Measurements from ENCODE around the gene MYH6. TPM values are rescaled to one million over a fixed set of nuclear protein-coding genes. Genes with fewer than 3 reads are reported as not detected.
A peak's percentile ranks its signal among the peaks of the same experiment; 100 is the strongest.
"Not testable (repeated sequence)": the region's sequence is repeated elsewhere in the genome, so short reads cannot be mapped to it uniquely, and the experiment has no call there.

The MYH6 gene
- polyA plus RNA-seq, 12 donors = 2.4 to 8.2 (median 5.4) TPM; not detected in 1

GRCh38 chr14:23396781-23397407, 11.2 kb downstream of the MYH6 start:
- no peak for DNase-seq

DNA sequence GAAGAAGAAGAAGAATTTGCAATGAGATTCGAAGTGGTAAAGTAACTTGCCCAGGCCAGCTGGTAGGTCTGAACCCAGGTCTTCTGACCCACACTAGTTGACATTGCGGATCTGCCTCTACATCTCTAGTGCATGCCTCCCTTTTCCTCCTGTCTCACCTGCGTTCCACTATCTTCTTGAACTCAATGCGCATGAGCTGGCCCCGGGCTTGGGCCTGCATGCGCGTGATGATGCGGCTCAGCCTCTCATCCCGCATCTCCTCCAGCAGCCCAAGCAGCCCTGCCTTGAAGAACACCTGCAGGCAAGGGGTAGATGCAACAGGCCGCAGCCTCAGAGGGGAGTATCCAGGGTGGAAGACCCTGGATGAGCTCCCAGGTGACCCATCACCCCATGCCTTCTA, 11.9 kb downstream of the MYH6 start:
- DNase-seq = no peak

DNA sequence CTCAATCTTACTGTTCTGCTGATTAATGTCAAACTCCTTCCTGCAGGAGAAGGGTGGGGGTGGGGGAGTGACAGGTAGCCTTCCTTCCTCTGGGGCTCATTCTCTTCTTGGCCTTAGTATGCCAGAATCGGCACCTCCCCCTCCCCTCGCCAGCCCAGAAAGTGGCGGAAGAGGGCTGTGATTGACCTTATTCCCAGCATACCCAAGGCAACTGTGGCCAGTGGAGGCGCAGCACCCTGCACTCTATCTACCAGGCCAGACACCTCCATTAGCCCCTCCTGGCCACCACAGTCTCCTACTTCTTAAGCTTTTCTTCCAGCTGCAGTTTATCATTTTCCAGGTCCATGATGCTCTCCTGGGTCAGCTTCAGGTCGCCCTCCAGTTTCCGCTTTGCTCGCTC, 15.5 kb downstream of the MYH6 start:
- no peak for DNase-seq

GRCh38 chr14:23389871-23390270, 18.2 kb downstream of the MYH6 start:
- DNase-seq = not testable (repeated sequence)

GRCh38 chr14:23389396-23389795, 18.7 kb downstream of the MYH6 start:
- no peak for DNase-seq

DNA sequence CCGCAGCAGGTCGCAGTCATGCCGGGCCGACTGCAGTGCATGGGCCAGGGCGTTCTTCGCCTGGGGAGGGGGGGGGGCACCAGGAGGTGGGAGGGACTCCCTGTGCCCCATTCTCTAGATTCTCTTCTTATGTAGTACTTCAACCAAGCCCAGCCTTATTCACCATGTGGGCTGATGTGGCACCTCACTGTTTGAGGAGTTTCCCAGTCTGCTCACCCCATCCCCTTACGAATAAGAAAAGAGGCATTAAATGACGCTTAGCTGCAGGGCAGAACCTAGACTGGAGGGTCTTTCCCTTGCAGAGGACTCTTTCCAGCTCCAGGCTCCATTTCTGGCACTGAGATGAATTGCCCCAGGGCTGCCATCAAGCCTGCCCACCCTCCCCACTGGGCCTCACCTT, 19.1 kb downstream of the MYH6 start:
- DNase-seq = no peak

DNA sequence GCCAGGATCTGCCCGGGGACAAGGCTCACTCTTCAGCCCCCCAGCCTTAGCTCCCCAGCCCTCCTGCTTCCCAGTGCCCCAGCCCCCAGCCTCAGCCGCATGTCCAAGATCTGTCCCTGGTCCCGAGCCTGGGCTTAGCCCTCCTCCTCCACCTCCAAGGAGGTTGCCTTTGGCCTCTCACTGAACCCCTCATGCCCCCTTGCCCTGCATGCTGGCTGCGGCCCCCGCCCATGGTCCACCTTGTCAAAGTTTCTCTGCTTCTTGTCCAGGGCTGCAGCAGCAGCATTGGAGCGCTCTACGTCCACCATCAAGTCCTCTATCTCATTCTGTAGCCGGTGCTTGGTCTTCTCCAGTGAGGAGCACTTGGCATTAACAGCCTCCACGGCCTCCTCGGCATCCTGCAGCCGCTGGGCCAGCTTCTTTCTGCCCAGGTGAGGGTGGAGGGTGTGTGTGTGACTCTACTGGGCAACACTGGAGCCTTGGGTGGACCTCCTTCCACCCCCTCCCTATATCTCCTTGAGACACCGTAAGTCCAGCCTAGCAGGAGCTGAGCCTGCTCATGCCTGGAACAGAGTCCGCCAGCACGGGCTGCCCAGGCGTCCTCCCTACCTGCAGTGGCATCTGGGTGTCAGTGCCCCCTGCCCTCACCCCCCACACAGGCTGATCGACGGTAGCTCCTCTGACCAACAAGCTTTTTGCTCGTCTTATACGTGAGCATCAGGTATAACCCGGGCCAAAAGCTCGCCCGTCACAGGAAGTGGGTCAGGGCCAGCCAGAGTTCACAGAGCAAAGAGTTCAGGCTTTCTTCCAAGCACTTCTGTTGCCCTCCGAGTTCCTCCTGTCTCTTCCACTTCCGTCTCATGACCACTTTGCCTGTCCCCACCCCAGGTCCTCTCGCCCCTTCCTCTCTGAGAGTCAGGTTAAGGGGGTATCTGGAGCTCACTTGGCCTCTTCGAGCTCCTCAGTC, 19.9 kb downstream of the MYH6 start:
- no peak for DNase-seq

GRCh38 chr14:23386999-23387398, 21.1 kb downstream of the MYH6 start:
- DNase-seq = no peak

- DNase-seq = not testable (repeated sequence)
These were observed 21.8 kb downstream of the MYH6 start for GRCh38 chr14:23386266-23386657.

DNA sequence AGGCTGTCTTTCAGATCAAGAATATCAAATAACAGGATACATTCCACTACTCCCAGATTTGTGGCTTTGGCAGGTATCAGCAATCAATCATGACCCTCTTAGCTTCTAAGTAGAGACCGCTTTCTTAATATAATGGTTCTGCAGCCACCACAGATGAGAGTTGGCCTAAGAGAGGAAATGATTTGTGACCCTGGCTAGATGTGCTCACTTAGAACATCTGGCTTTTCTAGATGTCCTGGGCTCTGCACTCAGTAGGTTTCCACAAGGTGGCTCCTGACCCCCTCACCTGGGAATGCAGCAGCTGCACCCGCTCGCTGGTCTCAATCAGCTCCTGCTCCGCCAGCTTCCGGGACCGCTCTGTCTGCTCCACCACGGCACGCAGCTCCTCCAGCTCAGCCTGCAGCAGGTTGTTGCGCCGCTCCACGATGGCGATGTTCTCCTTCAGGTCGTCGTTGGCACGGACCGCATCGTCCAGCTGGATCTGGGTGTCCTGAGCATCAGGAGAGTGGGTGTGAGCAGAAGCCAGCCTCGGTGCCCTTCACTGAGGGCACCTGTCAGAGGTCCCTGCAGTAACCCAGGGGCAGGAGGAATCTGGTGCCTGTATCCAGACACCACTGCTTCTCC, 22.3 kb downstream of the MYH6 start:
- no peak for DNase-seq

DNA sequence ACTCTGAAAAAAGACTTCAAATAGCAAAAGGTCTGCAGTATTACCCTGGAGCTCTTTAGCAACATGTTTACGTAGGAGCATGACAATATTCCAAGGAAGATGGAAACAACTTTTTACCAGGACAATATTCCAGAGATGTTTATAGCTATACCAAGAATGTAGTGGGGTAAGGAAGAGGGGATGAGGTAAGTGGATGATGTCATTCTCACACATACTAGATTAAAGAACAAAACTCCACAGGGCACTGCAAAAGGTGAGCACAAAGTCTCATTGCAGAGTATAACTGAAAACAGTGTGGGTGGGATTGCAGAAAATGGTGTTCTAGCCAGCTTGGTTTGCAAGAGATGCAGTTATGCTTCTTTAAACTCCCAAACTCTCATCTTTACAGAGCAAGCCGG, 22.8 kb downstream of the MYH6 start:
- DNase-seq = no peak

- DNase-seq = no peak
These were observed 23.6 kb downstream of the MYH6 start for GRCh38 chr14:23384364-23385080.

- no peak for DNase-seq
These were observed 25.2 kb downstream of the MYH6 start for GRCh38 chr14:23382731-23383440.

DNA sequence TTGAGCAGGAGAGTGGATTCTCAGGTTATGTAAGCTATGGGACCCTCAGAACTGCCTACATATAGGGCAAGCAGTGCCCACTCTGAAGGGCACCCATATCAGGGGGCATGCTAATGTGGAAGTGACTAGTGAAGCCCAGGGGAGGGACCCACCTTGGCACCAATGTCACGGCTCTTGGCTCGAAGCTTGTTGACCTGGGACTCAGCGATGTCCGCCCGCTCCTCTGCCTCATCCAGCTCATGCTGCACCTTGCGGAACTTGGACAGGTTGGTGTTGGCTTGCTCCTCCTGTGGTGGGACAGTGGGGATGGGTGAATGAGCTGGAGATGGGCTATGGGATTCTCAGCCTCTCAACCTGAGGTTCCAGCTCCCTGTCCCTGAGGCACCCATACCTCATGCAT, 25.8 kb downstream of the MYH6 start:
- DNase-seq = no peak

DNA sequence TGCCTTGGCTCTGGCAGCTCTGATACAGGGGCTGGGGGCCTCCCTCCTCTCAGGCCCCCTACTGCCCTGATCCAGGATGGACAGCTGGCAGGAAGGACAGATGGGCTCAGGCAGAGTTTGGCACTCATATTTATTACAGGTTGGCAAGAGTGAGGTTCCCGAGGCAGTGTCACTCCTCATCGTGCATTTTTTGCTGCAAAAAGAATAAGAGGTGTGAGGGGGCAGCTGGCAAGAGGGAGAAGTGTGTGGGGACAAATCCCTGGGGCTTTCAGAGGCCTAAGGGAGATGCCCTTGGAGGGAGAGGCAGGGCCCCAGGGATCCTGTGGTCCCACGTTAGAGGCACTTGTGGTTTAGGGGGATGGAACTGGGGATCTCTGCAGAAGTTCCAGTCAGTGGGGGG, 26.2 kb downstream of the MYH6 start:
- no peak for DNase-seq

- DNase-seq = no peak
These were observed 27.1 kb downstream of the MYH6 start for GRCh38 chr14:23380976-23381375.

- no peak for DNase-seq
These were observed 27.7 kb downstream of the MYH6 start for GRCh38 chr14:23380197-23380914.

GRCh38 chr14:23379366-23380196, 28.5 kb downstream of the MYH6 start:
- DNase-seq = peak; percentile 27

GRCh38 chr14:23378612-23379220, 29.4 kb downstream of the MYH6 start:
- DNase-seq = no peak
